ENCODE data around the gene SYNE2.

Gene SYNE2

GRCh38 chr14:64232095-64232838 is 379.5 kb downstream of the SYNE2 start:
- Histone ChIP-seq H3K4me3 (ENCODE audit: severe bottlenecking) (no peak overlapping the region), H3K27ac (ENCODE audit: poor library complexity, severe bottlenecking) (no peak overlapping the region), H3K36me3 (ENCODE audit: low read depth) (peaks cover 9% of the 10 kb centered on the region), H3K27me3 (ENCODE audit: insufficient read depth, poor library complexity, severe bottlenecking) (no peaks in the 10 kb centered on the region), H3K4me1 (ENCODE audit: insufficient read depth, poor library complexity, severe bottlenecking) (no peaks in the 10 kb centered on the region), H3K9me3 (ENCODE audit: severe bottlenecking) (no peaks in the 10 kb centered on the region)
- TF ChIP-seq, protein P1, sequence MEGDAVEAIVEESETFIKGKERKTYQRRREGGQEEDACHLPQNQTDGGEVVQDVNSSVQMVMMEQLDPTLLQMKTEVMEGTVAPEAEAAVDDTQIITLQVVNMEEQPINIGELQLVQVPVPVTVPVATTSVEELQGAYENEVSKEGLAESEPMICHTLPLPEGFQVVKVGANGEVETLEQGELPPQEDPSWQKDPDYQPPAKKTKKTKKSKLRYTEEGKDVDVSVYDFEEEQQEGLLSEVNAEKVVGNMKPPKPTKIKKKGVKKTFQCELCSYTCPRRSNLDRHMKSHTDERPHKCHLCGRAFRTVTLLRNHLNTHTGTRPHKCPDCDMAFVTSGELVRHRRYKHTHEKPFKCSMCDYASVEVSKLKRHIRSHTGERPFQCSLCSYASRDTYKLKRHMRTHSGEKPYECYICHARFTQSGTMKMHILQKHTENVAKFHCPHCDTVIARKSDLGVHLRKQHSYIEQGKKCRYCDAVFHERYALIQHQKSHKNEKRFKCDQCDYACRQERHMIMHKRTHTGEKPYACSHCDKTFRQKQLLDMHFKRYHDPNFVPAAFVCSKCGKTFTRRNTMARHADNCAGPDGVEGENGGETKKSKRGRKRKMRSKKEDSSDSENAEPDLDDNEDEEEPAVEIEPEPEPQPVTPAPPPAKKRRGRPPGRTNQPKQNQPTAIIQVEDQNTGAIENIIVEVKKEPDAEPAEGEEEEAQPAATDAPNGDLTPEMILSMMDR (IDR thresholded peaks at IDR 0.05; ENCODE audit: poor library complexity, severe bottlenecking) = no peak
- ATAC-seq (ENCODE audit: low read depth) = peak; percentile 20; the same call in 2 of the 3 replicates
- no peak for DNase-seq (ENCODE audit: low spot score)

- ATAC-seq (ENCODE audit: low read depth) = no peak
- no peak overlapping the region for H3K4me3 ChIP-seq (ENCODE audit: severe bottlenecking)
- no peaks in the 10 kb centered on the region for H3K9me3 ChIP-seq (ENCODE audit: severe bottlenecking)
- no peak for DNase-seq (ENCODE audit: low spot score)
- H3K4me1 ChIP-seq (ENCODE audit: insufficient read depth, poor library complexity, severe bottlenecking) = no peaks in the 10 kb centered on the region
- peaks cover 5% of the 10 kb centered on the region for H3K36me3 ChIP-seq (ENCODE audit: low read depth)
- H3K27me3 ChIP-seq (ENCODE audit: insufficient read depth, poor library complexity, severe bottlenecking) = no peaks in the 10 kb centered on the region
- no peak overlapping the region for H3K27ac ChIP-seq (ENCODE audit: poor library complexity, severe bottlenecking)
- TF ChIP-seq, protein P1 (IDR thresholded peaks at IDR 0.05; ENCODE audit: poor library complexity, severe bottlenecking) = no peak
These were observed 380.1 kb downstream of the SYNE2 start for GRCh38 chr14:64232944-64233343.

DNA sequence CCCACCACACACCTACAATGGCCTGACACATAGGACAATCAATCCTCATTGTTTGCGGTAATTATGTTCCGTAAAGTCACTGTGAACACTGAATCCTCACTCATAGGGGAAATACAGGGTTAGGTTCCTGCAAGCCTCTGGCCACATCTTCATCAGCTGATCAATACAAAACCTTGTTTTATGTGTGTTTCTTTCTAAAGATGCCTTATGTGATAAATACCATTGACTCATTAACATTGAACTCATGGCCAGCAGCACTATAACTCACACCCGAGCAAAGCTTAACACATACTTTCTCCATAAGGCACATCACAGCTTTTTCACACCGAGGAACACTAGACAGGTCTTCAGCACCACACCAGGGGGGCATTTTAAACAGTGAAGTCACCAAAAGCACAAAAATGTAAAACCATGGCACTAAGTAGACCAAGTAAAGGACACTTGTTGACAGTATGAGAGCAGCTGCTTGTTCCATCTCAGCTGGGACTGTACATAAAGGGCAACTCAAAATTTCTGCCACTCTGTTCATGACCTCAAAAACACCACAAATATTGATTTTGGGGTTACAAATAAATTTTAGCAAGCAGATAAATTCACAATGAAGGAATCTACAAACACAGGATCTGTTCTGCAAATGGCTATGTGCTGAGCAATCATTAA is 380.9 kb downstream of the SYNE2 start:
- no peaks in the 10 kb centered on the region for H3K9me3 ChIP-seq (ENCODE audit: severe bottlenecking)
- ATAC-seq (ENCODE audit: low read depth) (no peak), DNase-seq (ENCODE audit: low spot score) (no peak)
- H3K36me3 ChIP-seq (ENCODE audit: low read depth) = no peaks in the 10 kb centered on the region; the same call in 1 of the 2 replicates
- H3K4me1 ChIP-seq (ENCODE audit: insufficient read depth, poor library complexity, severe bottlenecking) = no peaks in the 10 kb centered on the region
- H3K4me3 ChIP-seq (ENCODE audit: severe bottlenecking) = no peak overlapping the region
- no peak overlapping the region for H3K27ac ChIP-seq (ENCODE audit: poor library complexity, severe bottlenecking)
- no peaks in the 10 kb centered on the region for H3K27me3 ChIP-seq (ENCODE audit: insufficient read depth, poor library complexity, severe bottlenecking)
- TF ChIP-seq, protein P1 (IDR thresholded peaks at IDR 0.05; ENCODE audit: poor library complexity, severe bottlenecking) = no peak

DNA sequence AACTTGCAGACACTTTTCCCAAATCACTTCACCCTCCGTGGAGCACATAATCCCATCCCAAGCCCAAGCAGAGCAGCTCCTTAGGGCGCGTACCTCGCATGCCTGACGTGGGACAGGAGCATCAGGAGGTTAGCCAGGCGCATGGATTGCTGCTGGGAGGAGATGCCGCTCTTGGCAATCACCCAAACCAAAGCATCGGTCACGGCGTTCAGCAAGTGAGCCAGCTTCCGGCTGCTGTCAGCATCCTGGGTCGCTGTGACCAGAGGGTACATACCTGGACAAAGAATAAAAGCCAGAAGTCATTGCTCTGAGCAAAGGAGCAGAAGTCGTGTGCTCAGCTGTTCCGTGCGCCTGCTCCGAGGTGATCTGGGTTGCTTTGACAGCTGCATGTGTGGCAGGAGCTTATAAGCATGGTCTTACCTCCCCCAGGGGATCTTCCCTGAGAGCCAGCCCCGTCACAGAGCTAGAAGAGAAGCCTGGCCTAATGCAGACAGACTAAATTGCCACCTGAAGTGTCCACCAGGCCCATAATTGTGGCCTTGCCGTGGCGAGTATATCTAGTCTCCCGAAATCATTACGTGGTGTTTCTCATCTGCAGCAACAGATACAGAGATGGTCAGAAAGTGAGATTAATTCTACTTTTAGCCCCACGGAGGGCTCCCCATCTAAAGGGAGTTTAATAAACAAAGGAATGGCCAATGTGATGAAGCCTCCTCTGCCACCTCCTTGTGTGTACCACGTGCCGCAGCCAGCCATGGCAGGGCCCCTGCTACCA is 382.3 kb downstream of the SYNE2 start:
- no peak overlapping the region for H3K4me3 ChIP-seq (ENCODE audit: severe bottlenecking)
- DNase-seq (ENCODE audit: low spot score) = no peak

More for the DNA sequence above, 382.3 kb downstream of the SYNE2 start:
- Histone ChIP-seq H3K27me3 (ENCODE audit: insufficient read depth, poor library complexity, severe bottlenecking) (no peaks in the 10 kb centered on the region), H3K4me1 (ENCODE audit: insufficient read depth, poor library complexity, severe bottlenecking) (no peaks in the 10 kb centered on the region), H3K27ac (ENCODE audit: poor library complexity, severe bottlenecking) (no peak overlapping the region), H3K36me3 (ENCODE audit: low read depth) (no peaks in the 10 kb centered on the region), H3K9me3 (ENCODE audit: severe bottlenecking) (no peaks in the 10 kb centered on the region)
- TF ChIP-seq, protein P1 (IDR thresholded peaks at IDR 0.05; ENCODE audit: poor library complexity, severe bottlenecking) = no peak
- peak; percentile 55 for ATAC-seq (ENCODE audit: low read depth)
